ENCODE measurements around the gene NUFIP1.

The NUFIP1 gene

GRCh38 chr13:44976949-44977583 lies 12.2 kb downstream of the NUFIP1 start:
- Histone ChIP-seq H3K4me3 (ENCODE audit: insufficient read length, low read depth) (no peak overlapping the region), H3K27me3 (ENCODE audit: insufficient read depth, insufficient read length) (no peaks in the 10 kb centered on the region), H3K9ac (ENCODE audit: insufficient read length, low read depth) (no peak overlapping the region), H3K4me1 (ENCODE audit: insufficient read depth, insufficient read length) (no peaks in the 10 kb centered on the region), H3K9me3 (ENCODE audit: insufficient read depth, low read length) (no peaks in the 10 kb centered on the region), H3K36me3 (ENCODE audit: insufficient read depth, insufficient read length, low read length) (peaks cover 54% of the 10 kb centered on the region)
- no peak for DNase-seq (ENCODE audit: low read depth, low spot score)
- TF ChIP-seq ZNF274 (IDR thresholded peaks at IDR 0.05; ENCODE audit: low read depth, low read length) (no peak), SUZ12 (IDR thresholded peaks at IDR 0.05; ENCODE audit: extremely low read depth, insufficient read depth, insufficient read length) (no peak), YY1 (IDR thresholded peaks at IDR 0.05; ENCODE audit: insufficient read depth, insufficient read length) (no peak)

- Histone ChIP-seq H3K4me1 (ENCODE audit: insufficient read depth, insufficient read length) (no peaks in the 10 kb centered on the region), H3K4me3 (ENCODE audit: insufficient read length, low read depth) (no peak overlapping the region), H3K9ac (ENCODE audit: insufficient read length, low read depth) (no peak overlapping the region), H3K36me3 (ENCODE audit: insufficient read depth, insufficient read length, low read length) (peaks cover 54% of the 10 kb centered on the region), H3K27me3 (ENCODE audit: insufficient read depth, insufficient read length) (no peaks in the 10 kb centered on the region), H3K9me3 (ENCODE audit: insufficient read depth, low read length) (no peaks in the 10 kb centered on the region)
- TF ChIP-seq YY1 (IDR thresholded peaks at IDR 0.05; ENCODE audit: insufficient read depth, insufficient read length) (no peak), ZNF274 (IDR thresholded peaks at IDR 0.05; ENCODE audit: low read depth, low read length) (no peak), SUZ12 (IDR thresholded peaks at IDR 0.05; ENCODE audit: extremely low read depth, insufficient read depth, insufficient read length) (no peak)
- no peak for DNase-seq (ENCODE audit: low read depth, low spot score)
Observed at GRCh38 chr13:44976196-44976595, 13.1 kb downstream of the NUFIP1 start.

- TF ChIP-seq SUZ12 (IDR thresholded peaks at IDR 0.05; ENCODE audit: extremely low read depth, insufficient read depth, insufficient read length) (no peak), YY1 (IDR thresholded peaks at IDR 0.05; ENCODE audit: insufficient read depth, insufficient read length) (no peak), ZNF274 (IDR thresholded peaks at IDR 0.05; ENCODE audit: low read depth, low read length) (no peak)
- Histone ChIP-seq H3K27me3 (ENCODE audit: insufficient read depth, insufficient read length) (no peaks in the 10 kb centered on the region), H3K36me3 (ENCODE audit: insufficient read depth, insufficient read length, low read length) (peaks cover 41% of the 10 kb centered on the region), H3K9ac (ENCODE audit: insufficient read length, low read depth) (no peak overlapping the region), H3K9me3 (ENCODE audit: insufficient read depth, low read length) (no peaks in the 10 kb centered on the region), H3K4me1 (ENCODE audit: insufficient read depth, insufficient read length) (no peaks in the 10 kb centered on the region), H3K4me3 (ENCODE audit: insufficient read length, low read depth) (no peak overlapping the region)
- DNase-seq (ENCODE audit: low read depth, low spot score): no peak
Observed at GRCh38 chr13:44974056-44974793, 15.0 kb downstream of the NUFIP1 start.

GRCh38 chr13:44972956-44973581 lies 16.2 kb downstream of the NUFIP1 start:
- Histone ChIP-seq H3K36me3 (ENCODE audit: insufficient read depth, insufficient read length, low read length) (peaks cover 31% of the 10 kb centered on the region), H3K9me3 (ENCODE audit: insufficient read depth, low read length) (no peaks in the 10 kb centered on the region), H3K4me1 (ENCODE audit: insufficient read depth, insufficient read length) (no peaks in the 10 kb centered on the region), H3K4me3 (ENCODE audit: insufficient read length, low read depth) (no peak overlapping the region), H3K27me3 (ENCODE audit: insufficient read depth, insufficient read length) (no peaks in the 10 kb centered on the region), H3K9ac (ENCODE audit: insufficient read length, low read depth) (no peak overlapping the region)
- TF ChIP-seq SUZ12 (IDR thresholded peaks at IDR 0.05; ENCODE audit: extremely low read depth, insufficient read depth, insufficient read length) (no peak), YY1 (IDR thresholded peaks at IDR 0.05; ENCODE audit: insufficient read depth, insufficient read length) (no peak), ZNF274 (IDR thresholded peaks at IDR 0.05; ENCODE audit: low read depth, low read length) (no peak)
- DNase-seq (ENCODE audit: low read depth, low spot score): no peak

- H3K4me1 ChIP-seq (ENCODE audit: insufficient read depth, insufficient read length): no peaks in the 10 kb centered on the region
- H3K9me3 ChIP-seq (ENCODE audit: insufficient read depth, low read length): no peaks in the 10 kb centered on the region
- H3K36me3 ChIP-seq (ENCODE audit: insufficient read depth, insufficient read length, low read length): peaks cover 19% of the 10 kb centered on the region
- no peak for DNase-seq (ENCODE audit: low read depth, low spot score)
- no peak overlapping the region for H3K4me3 ChIP-seq (ENCODE audit: insufficient read length, low read depth)
- no peaks in the 10 kb centered on the region for H3K27me3 ChIP-seq (ENCODE audit: insufficient read depth, insufficient read length)
- TF ChIP-seq YY1 (IDR thresholded peaks at IDR 0.05; ENCODE audit: insufficient read depth, insufficient read length): no peak
- H3K9ac ChIP-seq (ENCODE audit: insufficient read length, low read depth): no peak overlapping the region
Observed at GRCh38 chr13:44971656-44972595, 17.3 kb downstream of the NUFIP1 start.

GRCh38 chr13:44969551-44970484 lies 19.5 kb downstream of the NUFIP1 start:
- TF ChIP-seq ZNF274 (IDR thresholded peaks at IDR 0.05; ENCODE audit: low read depth, low read length): no peak
- TF ChIP-seq SUZ12 (IDR thresholded peaks at IDR 0.05; ENCODE audit: extremely low read depth, insufficient read depth, insufficient read length): no peak
- no peak for TF ChIP-seq YY1 (IDR thresholded peaks at IDR 0.05; ENCODE audit: insufficient read depth, insufficient read length)
- Histone ChIP-seq H3K4me1 (ENCODE audit: insufficient read depth, insufficient read length) (no peaks in the 10 kb centered on the region), H3K36me3 (ENCODE audit: insufficient read depth, insufficient read length, low read length) (peaks cover 19% of the 10 kb centered on the region), H3K9ac (ENCODE audit: insufficient read length, low read depth) (no peak overlapping the region), H3K27me3 (ENCODE audit: insufficient read depth, insufficient read length) (no peaks in the 10 kb centered on the region), H3K4me3 (ENCODE audit: insufficient read length, low read depth) (no peak overlapping the region), H3K9me3 (ENCODE audit: insufficient read depth, low read length) (no peaks in the 10 kb centered on the region; the same call in 1 of the 2 replicates)
- DNase-seq (ENCODE audit: low read depth, low spot score): peak; percentile 11

Measured in NT2/D1 (cell line).